GM18502 (cell line): Measurements from ENCODE around the gene RHEB.

Experiments used
- ATAC-seq: cut with Tn5 transposase; IDR thresholded peaks from one replicate; pipeline ENCODE4 v1.9.1; 2021; ENCODE audit warnings: mild to moderate bottlenecking; ENCODE audit not compliant: unreplicated experiment, poor library complexity

Gene RHEB

GRCh38 chr7:151423936-151424335 lies 95.8 kb downstream of the RHEB start:
- ATAC-seq, result no peak

- ATAC-seq, result no peak
Observed at GRCh38 chr7:151423226-151423625, 96.5 kb downstream of the RHEB start.

- ATAC-seq, result no peak
Observed at GRCh38 chr7:151422212-151422611, 97.5 kb downstream of the RHEB start.

- ATAC-seq, result no peak
Observed at GRCh38 chr7:151420144-151420543, 99.6 kb downstream of the RHEB start.

- no peak for ATAC-seq
Observed at GRCh38 chr7:151416941-151417315, 102.8 kb downstream of the RHEB start.

GRCh38 chr7:151416112-151416940 lies 103.4 kb downstream of the RHEB start:
- no peak for ATAC-seq
